HT1080 (cell line): Measurements from ENCODE around the gene LILRA6. TPM values are rescaled to one million over a fixed set of nuclear protein-coding genes. Genes with fewer than 3 reads are reported as not detected.

Source experiments
- DNase-seq: peaks from one replicate; pipeline ENCODE4 v3.0.0-alpha.2; 2015; ENCODE audit warnings: low read depth
- small RNA-seq: library from RNA; depleted of rRNA; stranded (forward); fragments of <200 nt; gene quantifications from one replicate; pipeline ENCODE3, GENCODE V24; 2014
- total RNA-seq: library from RNA; depleted of rRNA; stranded (reverse); fragments of >200 nt; shearing (Covaris generic); gene quantifications from 2 replicates; pipeline ENCODE4 v1.2.3, GENCODE V29; 2014; rRNA removed

LILRA6 gene
- total RNA-seq, 1 experiment from 2014 or later: not detected

- peak; percentile 63 for DNase-seq
Measured at GRCh38 chr19:54188215-54188871, 54.2 kb downstream of the LILRA6 start.

- DNase-seq: no peak
Measured at GRCh38 chr19:54186934-54187381, 55.6 kb downstream of the LILRA6 start.

Small RNA genes within 50 kb of the gene (small RNA-seq; reads per million reads assigned to genes)
- gene MIR4752: not detected
- gene RNU6-1307P: not detected

Other genes starting within 250 kb of the LILRA6 start
- gene VSTM1, start 178.9 kb downstream of the LILRA6 start, total RNA-seq: 0.74 and 0.84 TPM in 2 replicates
- gene TARM1, start 161.4 kb downstream of the LILRA6 start, total RNA-seq: not detected in 2 replicates
- 0.19 and 1.2 TPM in 2 replicates for gene OSCAR, start 142.0 kb downstream of the LILRA6 start, total RNA-seq
- 40.8 and 67.5 TPM in 2 replicates for gene NDUFA3, start 139.9 kb downstream of the LILRA6 start, total RNA-seq
- 17.6 and 19.7 TPM in 2 replicates for gene TFPT, start 127.1 kb downstream of the LILRA6 start, total RNA-seq
- gene PRPF31, start 127.0 kb downstream of the LILRA6 start, total RNA-seq: 102 and 104 TPM in 2 replicates
- 20.4 and 30.3 TPM in 2 replicates for gene CNOT3, start 105.0 kb downstream of the LILRA6 start, total RNA-seq
- gene LENG1, start 83.1 kb downstream of the LILRA6 start, total RNA-seq: 9.0 and 9.4 TPM in 2 replicates
- 1.2 TPM in 1 of 2 replicates, not detected in the other for gene TMC4, start 69.6 kb downstream of the LILRA6 start, total RNA-seq
- gene MBOAT7, start 53.2 kb downstream of the LILRA6 start, total RNA-seq: 82.4 and 104 TPM in 2 replicates
- 67.2 and 72.8 TPM in 2 replicates for gene TSEN34, start 51.5 kb downstream of the LILRA6 start, total RNA-seq
- 2,721 and 3,393 TPM in 2 replicates for gene RPS9, start 41.9 kb downstream of the LILRA6 start, total RNA-seq
- not detected in 2 replicates for gene LILRB3, start 19.8 kb downstream of the LILRA6 start, total RNA-seq
- gene LILRB5, start 14.5 kb upstream of the LILRA6 start, total RNA-seq: not detected in 2 replicates
- gene LILRB2, start 38.3 kb upstream of the LILRA6 start, total RNA-seq: not detected in 2 replicates
- not detected in 2 replicates for gene LILRA5, start 70.4 kb upstream of the LILRA6 start, total RNA-seq
- not detected in 2 replicates for gene LILRA4, start 96.4 kb upstream of the LILRA6 start, total RNA-seq
- gene LAIR1, start 122.1 kb upstream of the LILRA6 start, total RNA-seq: not detected in 2 replicates
- gene TTYH1, start 172.7 kb upstream of the LILRA6 start, total RNA-seq: not detected in 2 replicates
- gene LENG8, start 206.4 kb upstream of the LILRA6 start, total RNA-seq: 13.9 and 20.3 TPM in 2 replicates
- 5.4 and 6.5 TPM in 2 replicates for gene LENG9, start 221.0 kb upstream of the LILRA6 start, total RNA-seq
- 1.7 and 1.8 TPM in 2 replicates for gene CDC42EP5, start 230.5 kb upstream of the LILRA6 start, total RNA-seq